ENCODE measurements around the gene APPBP2. TPM values are rescaled to one million over a fixed set of nuclear protein-coding genes. Genes with fewer than 3 reads are reported as not detected.

The APPBP2 gene
- polyA plus RNA-seq, 1 of the 3 experiments (the other 2 are of a cell fraction) = 7.6 TPM

- no peak for TF ChIP-seq RFX5 (IDR thresholded peaks at IDR 0.05; ENCODE audit: low read length)
- TF ChIP-seq MXI1 (IDR thresholded peaks at IDR 0.05; ENCODE audit: low read depth, low read length) = no peak
- no peak for TF ChIP-seq USF1 (IDR thresholded peaks at IDR 0.05; ENCODE audit: borderline replicate concordance, low read depth)
- no peak for TF ChIP-seq TCF12 (IDR thresholded peaks at IDR 0.05)
- no peak for TF ChIP-seq SMC3 (IDR thresholded peaks at IDR 0.05; ENCODE audit: low read depth, low read length)
- TF ChIP-seq TAF1 (IDR thresholded peaks at IDR 0.05; ENCODE audit: borderline replicate concordance, low read depth, low read length) = no peak
- TF ChIP-seq MEF2A (IDR thresholded peaks at IDR 0.05; ENCODE audit: borderline replicate concordance, low read depth) = no peak
- TF ChIP-seq EP300 (IDR thresholded peaks at IDR 0.05; ENCODE audit: borderline replicate concordance in 1 of 2, low read depth in 1 of 2, low read length in 1 of 2) = no peak
- no peak for TF ChIP-seq FOSL2 (IDR thresholded peaks at IDR 0.05; ENCODE audit: borderline replicate concordance, low read depth)
- TF ChIP-seq GABPA (IDR thresholded peaks at IDR 0.05; ENCODE audit: low read depth) = no peak
- TF ChIP-seq TEAD4 (IDR thresholded peaks at IDR 0.05; ENCODE audit: borderline replicate concordance, insufficient read depth) = no peak
- TF ChIP-seq RXRA (IDR thresholded peaks at IDR 0.05; ENCODE audit: borderline replicate concordance, low read depth) = no peak
- TF ChIP-seq RCOR1 (IDR thresholded peaks at IDR 0.05; ENCODE audit: low read length) = no peak
- no peak for TF ChIP-seq NFIC (IDR thresholded peaks at IDR 0.05; ENCODE audit: borderline replicate concordance)
- TF ChIP-seq NRF1 (IDR thresholded peaks at IDR 0.05; ENCODE audit: low read depth, low read length) = no peak
- TF ChIP-seq CHD2 (IDR thresholded peaks at IDR 0.05; ENCODE audit: low read length, partially characterized antibody) = no peak
- no peak for TF ChIP-seq GATA2 (CRISPR knock-in tag; IDR thresholded peaks at IDR 0.05)
- no peak for TF ChIP-seq FOXJ3 (CRISPR knock-in tag; IDR thresholded peaks at IDR 0.05)
- no peak for TF ChIP-seq REST (IDR thresholded peaks at IDR 0.05; ENCODE audit: low read depth, low read length)
- H3F3A ChIP-seq (replicated peaks; ENCODE audit: insufficient read depth) = peaks cover 18% of the 10 kb centered on the region
Measured at GRCh38 chr17:60451965-60452364, 74.1 kb downstream of the APPBP2 start.

More at GRCh38 chr17:60451965-60452364, 74.1 kb downstream of the APPBP2 start:
- H3K4me3 ChIP-seq (ENCODE audit: low read depth in 2 of 2, low read length in 1 of 2) = no peak overlapping the region
- H2AFZ ChIP-seq (ENCODE audit: low read depth) = no peak overlapping the region
- no peaks in the 10 kb centered on the region for H3K9me2 ChIP-seq
- no peak overlapping the region for H3K9ac ChIP-seq
- no peak overlapping the region for H3K27ac ChIP-seq (ENCODE audit: low read depth in 2 of 2, low read length in 1 of 2)
- POLR2A ChIA-PET = no interaction called here
- H4K20me1 ChIP-seq (ENCODE audit: insufficient read depth) = no peaks in the 10 kb centered on the region
- H3K4me2 ChIP-seq = no peak overlapping the region
- no peaks in the 10 kb centered on the region for H3K79me2 ChIP-seq (ENCODE audit: insufficient read depth)
- no peaks in the 10 kb centered on the region for H3K4me1 ChIP-seq (ENCODE audit: control insufficient read depth in 1 of 2, insufficient read depth in 2 of 2, low read depth in 1 of 2, low read length in 1 of 2)
- peaks cover 54 to 93% of the 10 kb centered on the region in 2 experiments for H3K36me3 ChIP-seq (replicated peaks in 1 of 2; ENCODE audit: control insufficient read depth in 1 of 2, insufficient read depth in 2 of 2, low read length in 1 of 2)
- H3K27me3 ChIP-seq (ENCODE audit: insufficient read depth) = no peaks in the 10 kb centered on the region
- DNase-seq = no peak
- CTCF ChIA-PET = no interaction called here
- no peaks in the 10 kb centered on the region for H3K9me3 ChIP-seq
